Stimulated activated CD8-positive, alpha-beta memory T cell treated with anti-CD3 and anti-CD28 coated beads, Interleukin-4, amount 100 ng/mL, for 1 hour (primary cell): ENCODE data around the gene ZNF687.
A peak's percentile ranks its signal among the peaks of the same experiment; 100 is the strongest.
"Not testable (repeated sequence)": the region's sequence is repeated elsewhere in the genome, so short reads cannot be mapped to it uniquely, and the experiment has no call there.

Experiments
- DNase-seq, 2 donors: peaks; one replicate each; pipeline ENCODE4 v3.0.0-alpha.2; 2020; ENCODE audit warnings: low read depth in 2 of 2, low spot score in 1 of 2

The ZNF687 gene

GRCh38 chr1:151281969-151282882 lies at the start of gene ZNF687:
ZNF687 (plus strand) TSS chr1:151282299; CDS start chr1:151286292, 3,993 bp downstream.
- DNase-seq, result peak; percentile 91 to 96

- DNase-seq, result no peak
These were observed 46.9 kb upstream of the ZNF687 start for GRCh38 chr1:151235235-151235634.

GRCh38 chr1:151237678-151238466 lies 44.2 kb upstream of the ZNF687 start:
- no peak for DNase-seq

- no peak for DNase-seq
These were observed 43.7 kb upstream of the ZNF687 start for GRCh38 chr1:151238467-151238739.

- no peak for DNase-seq
These were observed 39.7 kb upstream of the ZNF687 start for GRCh38 chr1:151242442-151242841.

- no peak for DNase-seq
These were observed 38.3 kb upstream of the ZNF687 start for GRCh38 chr1:151243683-151244216.

- DNase-seq, result no peak
These were observed 35.3 kb upstream of the ZNF687 start for GRCh38 chr1:151246786-151247185.

- peak; percentile 22 to 34 for DNase-seq
These were observed 30.2 kb upstream of the ZNF687 start for GRCh38 chr1:151251656-151252470.

GRCh38 chr1:151254217-151255213 lies 27.6 kb upstream of the ZNF687 start, which contains the start of gene PSMD4:
PSMD4 (plus strand) TSS chr1:151254734; CDS start chr1:151254783, 49 bp downstream.
- DNase-seq, result peak; percentile 75 to 87

GRCh38 chr1:151255381-151255780 lies 26.7 kb upstream of the ZNF687 start:
- no peak for DNase-seq

GRCh38 chr1:151259351-151259750 lies 22.7 kb upstream of the ZNF687 start:
- DNase-seq, result no peak

- DNase-seq, result no peak
These were observed 16.5 kb upstream of the ZNF687 start for GRCh38 chr1:151265446-151266236.

- DNase-seq, result no peak
These were observed 15.8 kb upstream of the ZNF687 start for GRCh38 chr1:151266315-151266714.

- DNase-seq, result no peak
These were observed 15.3 kb upstream of the ZNF687 start for GRCh38 chr1:151266821-151267220.

GRCh38 chr1:151267760-151268159 lies 14.3 kb upstream of the ZNF687 start:
- no peak for DNase-seq

GRCh38 chr1:151273924-151274466 lies 8.1 kb upstream of the ZNF687 start:
- DNase-seq, result no peak

GRCh38 chr1:151275341-151275740 lies 6.8 kb upstream of the ZNF687 start:
- DNase-seq, result not testable (repeated sequence)

GRCh38 chr1:151277249-151277648 lies 4.8 kb upstream of the ZNF687 start:
- DNase-seq, result no peak
